HEK293T (cell line): ENCODE data around the gene CHMP4B.

ENCODE experiments used
- CTCF ChIA-PET: fragments of 350-600 bp; formaldehyde crosslinking; extraction: SDS; loops from one replicate; lab custom pipeline; 2021; ENCODE audit warnings: antibody characterized with exemption, inconsistent platforms; lab: Yijun Ruan, JAX
- POLR2A ChIA-PET: fragments of 350-600 bp; formaldehyde crosslinking; extraction: SDS; loops from one replicate; lab custom pipeline; 2020; ENCODE audit warnings: antibody characterized with exemption, inconsistent platforms; lab: Yijun Ruan, JAX
- DNase-seq: peaks from one replicate; pipeline ENCODE4 v3.0.0; 2012; ENCODE audit warnings: mixed read lengths; ENCODE audit errors: extremely low spot score
- ARNT ChIP-seq: fragments of 450-650 bp; IDR thresholded peaks from 2 replicates; pipeline ENCODE4 v1.6.1; 2017; ENCODE audit warnings: mild to moderate bottlenecking
- BHLHE40 ChIP-seq: fragments of 450-650 bp; IDR thresholded peaks from 2 replicates; pipeline ENCODE4 v1.6.1; 2016; ENCODE audit warnings: mild to moderate bottlenecking, moderate library complexity, borderline replicate concordance
- CTBP1 ChIP-seq: fragments of 450-650 bp; IDR thresholded peaks from 2 replicates; pipeline ENCODE4 v1.6.1; 2016; ENCODE audit warnings: borderline replicate concordance
- ELF4 ChIP-seq: fragments of 450-650 bp; IDR thresholded peaks from 2 replicates; pipeline ENCODE4 v1.6.1; 2017; ENCODE audit warnings: antibody characterized with exemption
- FOXA1 ChIP-seq: fragments of 450-650 bp; IDR thresholded peaks from 2 replicates; pipeline ENCODE4 v1.6.1; 2016; ENCODE audit warnings: mild to moderate bottlenecking
- FOXK2 ChIP-seq: fragments of 450-650 bp; IDR thresholded peaks from 2 replicates; pipeline ENCODE4 v1.6.1; 2016; ENCODE audit warnings: mild to moderate bottlenecking
- FOXM1 ChIP-seq: fragments of 450-650 bp; IDR thresholded peaks from 2 replicates; pipeline ENCODE4 v1.6.1; 2017; ENCODE audit warnings: mild to moderate bottlenecking, borderline replicate concordance
- HDGF ChIP-seq: fragments of 450-650 bp; IDR thresholded peaks from 2 replicates; pipeline ENCODE4 v1.6.1; 2017; ENCODE audit warnings: antibody characterized with exemption, borderline replicate concordance
- L3MBTL2 ChIP-seq: fragments of 450-650 bp; conservative IDR thresholded peaks from 2 replicates; pipeline ENCODE4 v1.6.1; 2016; ENCODE audit warnings: mild to moderate bottlenecking
- LEF1 ChIP-seq: fragments of 450-650 bp; IDR thresholded peaks from 2 replicates; pipeline ENCODE4 v1.6.1; 2017; ENCODE audit warnings: mild to moderate bottlenecking, borderline replicate concordance
- NFRKB ChIP-seq: fragments of 450-650 bp; IDR thresholded peaks from 2 replicates; pipeline ENCODE4 v1.6.1; 2016; ENCODE audit warnings: mild to moderate bottlenecking, moderate library complexity
- PKNOX1 ChIP-seq: fragments of 450-650 bp; IDR thresholded peaks from 2 replicates; pipeline ENCODE4 v1.6.1; 2016
- SP1 ChIP-seq: fragments of 450-650 bp; IDR thresholded peaks from 2 replicates; pipeline ENCODE4 v1.6.1; 2017
- SUZ12 ChIP-seq: fragments of 450-650 bp; IDR thresholded peaks from 2 replicates; pipeline ENCODE4 v1.6.1; 2016; ENCODE audit warnings: mild to moderate bottlenecking
- TARDBP ChIP-seq: fragments of 450-650 bp; IDR thresholded peaks from 2 replicates; pipeline ENCODE4 v1.6.1; 2016
- ZNF384 ChIP-seq: fragments of 450-650 bp; IDR thresholded peaks from 2 replicates; pipeline ENCODE4 v1.6.1; 2016

CHMP4B gene

GRCh38 chr20:33787253-33787891, 23.8 kb upstream of the CHMP4B start:
- ChIA-PET CTCF (no interaction called here), POLR2A (no interaction called here)

GRCh38 chr20:33788351-33789049, 22.6 kb upstream of the CHMP4B start:
- ChIA-PET CTCF (no interaction called here), POLR2A (no interaction called here)
- no peak for DNase-seq
- no peak for TF ChIP-seq CTBP1
- TF ChIP-seq TARDBP, result no peak
- TF ChIP-seq HDGF, result no peak
- no peak for TF ChIP-seq SP1
- TF ChIP-seq ELF4, result no peak

More at GRCh38 chr20:33787253-33787891, 23.8 kb upstream of the CHMP4B start:
- TF ChIP-seq TARDBP (no peak), SP1 (no peak), NFRKB (no peak), PKNOX1 (no peak), BHLHE40 (no peak), CTBP1 (no peak), LEF1 (no peak), FOXM1 (no peak), L3MBTL2 (no peak), ARNT (no peak), SUZ12 (no peak), ELF4 (no peak), ZNF384 (no peak), HDGF (no peak), FOXA1 (no peak)
- no peak for DNase-seq

GRCh38 chr20:33789109-33789857, 21.9 kb upstream of the CHMP4B start:
- CTCF ChIA-PET, result no interaction called here
- TF ChIP-seq FOXM1, result no peak
- no peak for TF ChIP-seq NFRKB
- no peak for TF ChIP-seq PKNOX1
- POLR2A ChIA-PET, result no interaction called here
- no peak for DNase-seq

- no peak for DNase-seq
- ChIA-PET CTCF (no interaction called here), POLR2A (no interaction called here)
- no peak for TF ChIP-seq FOXM1
- no peak for TF ChIP-seq BHLHE40
- no peak for TF ChIP-seq SP1
- no peak for TF ChIP-seq ZNF384
- no peak for TF ChIP-seq NFRKB
- no peak for TF ChIP-seq HDGF
- no peak for TF ChIP-seq LEF1
- TF ChIP-seq PKNOX1, result no peak
- no peak for TF ChIP-seq L3MBTL2
- TF ChIP-seq TARDBP, result no peak
- no peak for TF ChIP-seq SUZ12
- no peak for TF ChIP-seq CTBP1
- TF ChIP-seq FOXA1, result no peak
- no peak for TF ChIP-seq ELF4
Measured at GRCh38 chr20:33789858-33790182, 21.3 kb upstream of the CHMP4B start.

GRCh38 chr20:33790566-33790965, 20.6 kb upstream of the CHMP4B start:
- TF ChIP-seq ZNF384, result no peak
- ChIA-PET CTCF (no interaction called here), POLR2A (no interaction called here)
- DNase-seq, result no peak

GRCh38 chr20:33791021-33791420, 20.1 kb upstream of the CHMP4B start:
- no peak for DNase-seq
- ChIA-PET CTCF (no interaction called here), POLR2A (no interaction called here)
- TF ChIP-seq PKNOX1 (no peak), TARDBP (no peak), L3MBTL2 (no peak), ARNT (no peak), ZNF384 (no peak), FOXK2 (no peak), NFRKB (no peak), SP1 (no peak), FOXA1 (no peak), FOXM1 (no peak), CTBP1 (no peak), SUZ12 (no peak), ELF4 (no peak), LEF1 (no peak), HDGF (no peak), BHLHE40 (no peak)
